Colonic mucosa (tissue), 4 donors: Measurements from ENCODE around the gene SEBOX. TPM values are rescaled to one million over a fixed set of nuclear protein-coding genes. Genes with fewer than 3 reads are reported as not detected.

Experiments used
- DNase-seq: peaks from one replicate; pipeline ENCODE4 v3.0.0-alpha.2; 2020
- H3K27ac ChIP-seq: fragments of 200-600 bp; one replicate; pipeline ENCODE4 v1.8.0; 2021
- H3K27me3 ChIP-seq: fragments of 200-600 bp; one replicate; pipeline ENCODE4 v1.8.0; 2021
- H3K36me3 ChIP-seq: fragments of 200-600 bp; one replicate; pipeline ENCODE4 v1.8.0; 2021
- H3K4me1 ChIP-seq: fragments of 200-600 bp; one replicate; pipeline ENCODE4 v1.8.0; 2021; ENCODE audit warnings: mild to moderate bottlenecking
- H3K4me3 ChIP-seq: fragments of 200-600 bp; one replicate; pipeline ENCODE4 v1.8.0; 2021
- H3K9ac ChIP-seq, 2 donors: one replicate each; pipeline ENCODE4 v1.7.0; 2013; ENCODE audit warnings: control low read depth in 2 of 2, low read depth in 2 of 2, low read length in 2 of 2
- H3K9me3 ChIP-seq: fragments of 200-600 bp; one replicate; pipeline ENCODE4 v1.8.0; 2021
- intact Hi-C: fragments of 100-400 bp; cut with DNase I; formaldehyde crosslinking; loops from one replicate; pipeline ENCODE4 v1.14.1; 2022
- total RNA-seq, 2 donors: library from RNA; stranded (reverse); fragmentation: NEBNext Ultra II Directional in 1 of 2; extraction: Animal tissue kit (Norgen Biotek cat#: 25700) in 1 of 2; gene quantifications; one replicate each; pipeline ENCODE4 v1.2.1, GENCODE V29; 2021
- TF ChIP-seq, protein P1 (sequence below): fragments of 200-600 bp; IDR thresholded peaks from one replicate; pipeline ENCODE4 v1.8.0; 2022; ENCODE audit warnings: antibody characterized with exemption, mild to moderate bottlenecking
- donor health status: healthy.
- donor health status: DM: no; HTN: no; CAD: no.
- donor health status: DM: no; HTN: no; CAD: no.

The SEBOX gene
- total RNA-seq, 2 donors from 2014 or later = not detected

DNA sequence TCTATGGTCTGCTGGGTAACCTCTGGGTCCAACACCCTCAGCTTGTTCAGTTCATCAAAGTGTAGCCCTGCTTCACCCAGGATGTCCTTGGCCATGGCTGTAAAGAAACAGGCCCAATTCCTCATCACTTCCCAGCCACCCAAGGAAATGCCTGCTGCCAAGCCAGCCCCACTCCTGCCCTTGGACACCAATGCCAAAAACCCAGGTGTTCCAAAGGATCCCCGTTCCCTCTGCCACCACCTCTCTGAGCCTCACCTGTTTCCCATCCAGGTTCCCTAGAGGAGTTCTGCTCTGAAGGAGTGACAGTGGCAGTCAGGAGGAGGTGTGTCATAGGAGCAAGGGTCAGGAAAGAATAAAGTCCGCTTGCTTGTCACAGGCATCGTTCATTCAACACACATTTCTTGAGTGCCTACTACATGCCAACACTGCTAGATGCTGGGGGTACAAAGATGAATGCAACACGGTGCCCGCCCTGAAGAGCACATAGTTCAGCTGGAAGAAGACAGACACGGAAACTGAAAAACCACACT is 33.0 kb downstream of the SEBOX start:
- DNase-seq = no peak
- H3K9ac ChIP-seq = no peak overlapping the region
- no peaks in the 10 kb centered on the region for H3K9me3 ChIP-seq
- H3K27me3 ChIP-seq = no peaks in the 10 kb centered on the region
- TF ChIP-seq, protein P1, sequence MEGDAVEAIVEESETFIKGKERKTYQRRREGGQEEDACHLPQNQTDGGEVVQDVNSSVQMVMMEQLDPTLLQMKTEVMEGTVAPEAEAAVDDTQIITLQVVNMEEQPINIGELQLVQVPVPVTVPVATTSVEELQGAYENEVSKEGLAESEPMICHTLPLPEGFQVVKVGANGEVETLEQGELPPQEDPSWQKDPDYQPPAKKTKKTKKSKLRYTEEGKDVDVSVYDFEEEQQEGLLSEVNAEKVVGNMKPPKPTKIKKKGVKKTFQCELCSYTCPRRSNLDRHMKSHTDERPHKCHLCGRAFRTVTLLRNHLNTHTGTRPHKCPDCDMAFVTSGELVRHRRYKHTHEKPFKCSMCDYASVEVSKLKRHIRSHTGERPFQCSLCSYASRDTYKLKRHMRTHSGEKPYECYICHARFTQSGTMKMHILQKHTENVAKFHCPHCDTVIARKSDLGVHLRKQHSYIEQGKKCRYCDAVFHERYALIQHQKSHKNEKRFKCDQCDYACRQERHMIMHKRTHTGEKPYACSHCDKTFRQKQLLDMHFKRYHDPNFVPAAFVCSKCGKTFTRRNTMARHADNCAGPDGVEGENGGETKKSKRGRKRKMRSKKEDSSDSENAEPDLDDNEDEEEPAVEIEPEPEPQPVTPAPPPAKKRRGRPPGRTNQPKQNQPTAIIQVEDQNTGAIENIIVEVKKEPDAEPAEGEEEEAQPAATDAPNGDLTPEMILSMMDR = no peak
- H3K4me1 ChIP-seq = peaks cover 8% of the 10 kb centered on the region
- H3K4me3 ChIP-seq = no peak overlapping the region
- H3K27ac ChIP-seq = no peak overlapping the region
- intact Hi-C loops = no loop called here
- H3K36me3 ChIP-seq = no peaks in the 10 kb centered on the region

DNA sequence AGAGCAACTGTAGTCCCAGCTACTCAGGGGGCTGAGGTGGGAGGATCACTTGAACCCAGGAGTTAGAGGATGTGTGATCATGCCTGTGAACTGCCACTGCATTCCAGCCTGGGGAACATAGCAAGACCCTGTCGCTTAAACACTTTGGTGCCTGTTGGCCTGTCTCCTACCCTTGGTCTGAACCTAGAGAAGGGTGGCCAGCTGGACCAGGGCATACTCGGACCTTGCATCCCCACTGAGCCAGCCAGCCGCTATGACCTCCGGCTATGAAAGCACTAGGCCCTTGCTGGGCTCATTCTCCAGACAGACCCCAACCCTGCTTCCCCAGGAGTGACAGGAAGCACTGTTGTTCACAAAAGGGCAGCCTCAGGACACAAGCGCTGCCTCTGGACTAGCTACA is 34.3 kb downstream of the SEBOX start:
- TF ChIP-seq, protein P1 = no peak
- Histone ChIP-seq H3K27ac (no peak overlapping the region), H3K4me3 (no peak overlapping the region), H3K27me3 (no peaks in the 10 kb centered on the region), H3K9ac (no peak overlapping the region), H3K4me1 (peaks cover 4% of the 10 kb centered on the region), H3K9me3 (no peaks in the 10 kb centered on the region), H3K36me3 (no peaks in the 10 kb centered on the region)
- intact Hi-C loops = no loop called here
- DNase-seq = no peak

DNA sequence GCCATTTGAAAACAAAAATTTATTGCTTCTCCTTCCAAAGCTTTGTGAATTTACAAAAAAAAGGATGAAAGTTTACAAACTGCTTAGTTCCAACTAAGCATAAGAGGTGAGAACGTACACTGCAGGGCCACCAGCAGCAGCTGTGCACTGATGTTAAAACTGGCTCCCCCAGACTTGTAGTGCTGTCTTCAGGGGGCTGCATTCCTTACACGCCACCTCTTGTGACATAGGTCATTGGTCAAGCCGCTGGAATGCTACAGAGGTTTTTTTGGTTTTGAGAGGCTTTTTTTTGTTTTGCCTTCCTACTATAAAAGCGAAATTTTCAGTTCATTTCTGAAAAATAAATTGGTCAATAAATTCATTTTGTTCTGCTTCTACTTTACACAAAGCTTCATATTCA is 36.7 kb downstream of the SEBOX start:
- intact Hi-C loops = no loop called here
- H3K36me3 ChIP-seq = no peaks in the 10 kb centered on the region
- no peaks in the 10 kb centered on the region for H3K4me1 ChIP-seq
- no peaks in the 10 kb centered on the region for H3K9me3 ChIP-seq
- H3K4me3 ChIP-seq = no peak overlapping the region
- DNase-seq = no peak
- no peaks in the 10 kb centered on the region for H3K27me3 ChIP-seq
- H3K9ac ChIP-seq = no peak overlapping the region
- TF ChIP-seq, protein P1 = no peak
- H3K27ac ChIP-seq = no peak overlapping the region

DNA sequence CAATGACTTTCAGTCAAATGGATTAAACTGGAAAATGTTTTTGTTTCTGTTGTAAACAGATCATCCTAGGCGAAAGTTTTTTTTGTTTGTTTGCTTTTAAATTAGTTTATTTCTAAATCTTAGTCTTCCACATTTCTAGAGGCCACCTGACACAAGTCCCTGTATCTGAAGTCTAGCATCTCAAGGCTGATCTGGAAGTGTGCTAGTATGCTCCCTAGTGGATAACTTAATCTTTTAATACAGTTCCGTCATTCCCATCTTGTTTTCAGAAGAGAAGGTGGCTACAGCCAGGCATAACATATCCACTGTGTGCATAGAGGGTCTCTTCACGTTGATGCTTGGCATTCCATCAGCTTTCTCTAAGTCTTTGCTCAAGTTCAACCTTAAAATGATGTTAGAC is 37.3 kb downstream of the SEBOX start:
- H3K4me1 ChIP-seq = no peaks in the 10 kb centered on the region
- no peak for DNase-seq

DNA sequence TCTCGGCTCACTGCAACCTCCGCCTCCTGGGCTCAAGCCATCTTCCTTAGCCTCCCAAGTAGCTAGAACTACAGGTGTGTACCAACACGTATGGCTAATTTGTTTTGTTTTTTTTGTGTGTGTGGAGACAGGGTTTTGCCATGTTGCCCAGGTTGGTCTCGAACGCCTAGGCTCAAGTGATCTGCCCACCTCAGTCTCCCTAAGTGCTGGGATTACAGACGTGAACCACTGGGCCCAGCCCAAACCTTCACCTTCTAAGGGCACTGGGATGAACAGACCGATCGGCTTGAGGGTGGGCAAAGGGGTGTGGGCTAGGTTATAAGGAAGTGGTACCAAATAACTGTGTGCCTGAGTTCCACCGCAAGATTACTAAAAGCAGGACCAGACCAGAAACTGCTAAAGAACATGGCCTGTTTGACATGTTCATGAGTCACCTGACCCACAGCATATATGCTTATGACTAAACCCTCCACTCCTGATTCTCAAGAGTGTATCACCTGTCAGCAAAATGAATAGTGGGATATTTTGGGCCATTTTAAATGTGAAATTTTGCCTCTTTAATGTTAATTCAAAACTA is 37.9 kb downstream of the SEBOX start:
- Histone ChIP-seq H3K9me3 (no peaks in the 10 kb centered on the region), H3K27me3 (no peaks in the 10 kb centered on the region), H3K36me3 (no peaks in the 10 kb centered on the region), H3K9ac (no peak overlapping the region), H3K27ac (no peak overlapping the region), H3K4me1 (no peaks in the 10 kb centered on the region), H3K4me3 (no peak overlapping the region)
- intact Hi-C loops = no loop called here
- TF ChIP-seq, protein P1 = no peak
- DNase-seq = no peak

More for the DNA sequence above, 37.3 kb downstream of the SEBOX start:
- Histone ChIP-seq H3K9me3 (no peaks in the 10 kb centered on the region), H3K9ac (no peak overlapping the region), H3K27me3 (no peaks in the 10 kb centered on the region), H3K36me3 (no peaks in the 10 kb centered on the region), H3K27ac (no peak overlapping the region), H3K4me3 (no peak overlapping the region)
- intact Hi-C loops = no loop called here
- TF ChIP-seq, protein P1 = no peak
